D721Med (cell line): ENCODE data around the gene GRIA1.

Experiments used
- DNase-seq: peaks from one replicate; pipeline ENCODE4 v3.0.0; 2011; ENCODE audit warnings: low spot score; ENCODE audit not compliant: insufficient read length
- FAIRE-seq: peaks from 2 replicates; lab custom pipeline; 2011; peaks lifted over from hg19 to GRCh38; lab: Jason Lieb, UNC
- TF ChIP-seq, protein P1 (sequence below): IDR thresholded peaks from 2 replicates; pipeline ENCODE4 v1.5.1; 2012; ENCODE audit warnings: mild to moderate bottlenecking, control low read depth; ENCODE audit not compliant: insufficient read depth; ENCODE audit errors: missing control alignments

GRIA1 gene

DNA sequence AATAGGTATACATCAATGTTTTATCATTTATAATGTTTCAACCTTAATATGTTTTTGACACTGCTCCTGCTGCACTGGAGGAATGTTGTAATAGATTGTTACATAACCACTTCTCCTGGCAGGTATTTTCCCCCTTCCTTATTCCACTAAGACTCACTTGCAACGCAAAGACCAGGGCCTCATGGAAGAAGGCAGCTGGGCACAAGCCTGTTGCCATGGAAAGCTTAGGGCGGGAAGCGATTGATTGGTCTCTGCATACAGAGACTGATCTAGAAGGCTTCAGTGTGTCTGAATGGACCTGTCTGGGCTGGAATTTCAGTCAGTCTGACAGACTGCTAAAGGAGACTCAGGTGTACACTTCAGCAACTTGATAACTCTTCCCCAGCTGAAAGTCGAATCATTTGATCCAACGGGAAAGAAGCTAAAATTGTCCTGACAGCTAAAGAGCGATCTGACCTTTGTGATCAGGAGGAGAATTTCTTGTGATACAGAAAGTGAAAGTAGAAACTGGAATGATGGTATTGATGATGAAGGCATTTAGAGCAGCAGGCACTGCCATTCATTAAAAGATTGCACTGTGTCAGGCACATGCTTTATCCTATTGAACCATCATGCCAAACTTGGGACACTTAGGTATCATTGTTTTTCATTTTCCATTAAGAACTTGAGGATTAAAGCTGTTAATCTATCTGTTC, 65.1 kb downstream of the GRIA1 start:
- TF ChIP-seq, protein P1, sequence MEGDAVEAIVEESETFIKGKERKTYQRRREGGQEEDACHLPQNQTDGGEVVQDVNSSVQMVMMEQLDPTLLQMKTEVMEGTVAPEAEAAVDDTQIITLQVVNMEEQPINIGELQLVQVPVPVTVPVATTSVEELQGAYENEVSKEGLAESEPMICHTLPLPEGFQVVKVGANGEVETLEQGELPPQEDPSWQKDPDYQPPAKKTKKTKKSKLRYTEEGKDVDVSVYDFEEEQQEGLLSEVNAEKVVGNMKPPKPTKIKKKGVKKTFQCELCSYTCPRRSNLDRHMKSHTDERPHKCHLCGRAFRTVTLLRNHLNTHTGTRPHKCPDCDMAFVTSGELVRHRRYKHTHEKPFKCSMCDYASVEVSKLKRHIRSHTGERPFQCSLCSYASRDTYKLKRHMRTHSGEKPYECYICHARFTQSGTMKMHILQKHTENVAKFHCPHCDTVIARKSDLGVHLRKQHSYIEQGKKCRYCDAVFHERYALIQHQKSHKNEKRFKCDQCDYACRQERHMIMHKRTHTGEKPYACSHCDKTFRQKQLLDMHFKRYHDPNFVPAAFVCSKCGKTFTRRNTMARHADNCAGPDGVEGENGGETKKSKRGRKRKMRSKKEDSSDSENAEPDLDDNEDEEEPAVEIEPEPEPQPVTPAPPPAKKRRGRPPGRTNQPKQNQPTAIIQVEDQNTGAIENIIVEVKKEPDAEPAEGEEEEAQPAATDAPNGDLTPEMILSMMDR = no peak
- FAIRE-seq (no peak), DNase-seq (no peak)

DNA sequence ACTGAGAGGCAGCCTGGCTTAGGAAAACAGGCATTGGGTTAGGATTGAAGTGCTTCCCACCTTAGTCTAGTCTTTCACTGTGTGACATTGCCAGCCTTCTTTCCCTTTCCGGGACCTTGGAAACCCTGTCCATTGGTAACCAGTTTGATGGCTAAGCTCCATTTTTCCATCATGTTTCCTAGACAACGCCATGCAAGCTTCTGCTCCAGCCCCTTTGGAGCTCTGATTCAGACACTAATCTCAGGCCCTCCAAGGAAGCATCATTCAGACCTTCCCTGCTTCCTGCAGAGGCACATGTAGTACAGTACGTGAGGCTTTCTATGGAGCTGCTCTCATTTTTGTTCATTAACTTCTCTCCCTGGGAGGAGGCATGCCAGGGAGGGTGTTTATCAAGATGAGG, 68.5 kb downstream of the GRIA1 start:
- FAIRE-seq (no peak), DNase-seq (no peak)
- TF ChIP-seq, protein P1 = no peak

DNA sequence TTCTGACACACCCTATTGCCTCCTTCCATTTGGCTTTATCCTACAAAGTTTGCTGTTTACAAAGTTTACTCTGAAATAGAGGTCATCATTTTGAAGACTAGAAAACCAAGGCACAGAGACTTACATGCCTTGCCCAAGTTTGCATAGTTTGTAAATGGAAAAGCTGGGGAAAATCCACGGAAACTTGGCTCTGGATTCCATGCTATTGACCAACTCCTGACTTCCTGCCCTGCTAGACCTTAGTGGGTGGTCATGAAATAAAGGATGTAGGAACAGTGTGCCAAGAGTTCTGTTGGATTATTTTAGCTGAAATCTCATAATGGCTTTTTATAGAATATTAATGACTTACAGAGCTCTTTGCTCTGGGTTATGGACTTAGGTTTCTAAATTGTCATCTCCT, 69.5 kb downstream of the GRIA1 start:
- no peak for FAIRE-seq
- TF ChIP-seq, protein P1 = no peak
- no peak for DNase-seq

DNA sequence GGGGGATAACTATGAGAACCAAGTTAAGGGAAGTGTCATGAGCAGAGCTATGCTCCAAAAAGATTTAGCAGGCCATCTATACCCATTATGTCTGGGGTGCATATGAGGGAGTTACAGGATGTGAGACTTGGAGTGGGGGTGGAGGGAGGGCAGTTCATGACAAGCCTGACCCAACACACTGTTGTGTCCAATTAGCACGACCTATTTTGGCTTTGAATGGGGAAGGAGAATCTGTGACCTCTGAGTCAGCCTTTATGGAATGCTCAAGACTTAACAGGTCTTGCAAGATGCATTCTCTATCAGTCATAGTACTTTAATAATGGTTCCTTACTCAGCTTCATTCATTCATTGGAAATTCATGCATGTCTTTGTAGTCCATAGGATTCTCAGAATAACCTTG, 71.7 kb downstream of the GRIA1 start:
- FAIRE-seq = no peak
- TF ChIP-seq, protein P1 = no peak
- DNase-seq = no peak

DNA sequence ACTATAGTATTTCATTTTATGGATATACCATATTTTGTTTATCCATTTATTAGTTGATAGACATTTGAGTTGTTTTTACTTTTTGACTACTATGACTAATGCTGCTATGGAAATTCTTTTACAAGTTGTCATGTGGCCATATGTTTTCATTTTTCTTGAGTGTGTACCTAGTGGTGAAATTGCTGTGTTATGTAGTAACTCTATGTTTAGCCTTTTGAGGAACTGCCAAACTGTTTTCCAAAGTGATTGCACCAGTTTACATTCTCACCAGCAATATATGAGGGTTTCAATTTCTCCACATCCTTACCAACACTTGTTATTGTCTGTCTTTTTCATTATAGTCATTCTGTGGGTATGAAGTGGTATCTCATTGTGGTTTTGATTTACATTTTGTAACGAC, 75.4 kb downstream of the GRIA1 start:
- FAIRE-seq (no peak), DNase-seq (no peak)
- TF ChIP-seq, protein P1 = no peak

DNA sequence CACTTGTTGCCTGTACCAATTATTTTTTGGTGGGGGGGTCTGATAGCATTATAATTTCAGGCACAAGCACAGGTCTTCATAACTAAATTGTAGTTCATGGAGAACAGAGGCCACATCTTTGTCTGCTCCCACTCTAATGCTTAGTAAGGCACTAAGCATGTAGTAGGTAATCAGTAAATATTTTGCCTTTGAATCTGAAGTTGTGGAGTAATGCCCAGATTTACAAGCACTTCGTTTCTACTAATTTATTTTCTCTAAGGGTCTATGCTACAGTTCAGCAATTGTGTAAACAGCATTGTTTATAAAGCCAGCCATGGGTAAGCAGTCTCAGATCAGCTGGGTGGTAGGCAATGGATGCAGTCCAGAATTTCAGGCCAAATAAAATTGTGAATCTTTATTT, 78.6 kb downstream of the GRIA1 start:
- FAIRE-seq (no peak), DNase-seq (no peak)
- TF ChIP-seq, protein P1 = no peak

DNA sequence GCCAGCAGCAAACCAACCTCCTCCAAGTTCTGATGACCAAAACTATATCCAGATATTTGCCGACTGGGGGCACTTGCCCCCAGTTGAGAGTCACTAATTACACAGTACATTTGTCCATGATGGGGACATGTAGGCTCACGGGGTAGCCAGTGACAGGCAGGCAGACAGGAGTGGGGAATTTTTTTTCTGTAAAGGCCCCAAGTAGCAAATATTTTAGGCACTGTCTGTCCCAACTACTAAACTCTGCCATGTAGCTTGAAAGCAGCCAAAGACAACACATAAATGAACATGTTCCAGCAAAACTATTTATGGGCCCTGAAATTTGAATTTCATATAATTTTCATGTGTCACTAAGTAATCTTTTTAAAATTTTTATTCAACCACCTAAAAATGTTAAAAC, 80.7 kb downstream of the GRIA1 start:
- DNase-seq (no peak), FAIRE-seq (no peak)
- TF ChIP-seq, protein P1 = no peak
